ENCODE results near the gene IGFBP6. TPM values are rescaled to one million over a fixed set of nuclear protein-coding genes. Genes with fewer than 3 reads are reported as not detected.

The IGFBP6 gene
- polyA plus RNA-seq, 4 donors: 3.4 to 135 (median 7.1) TPM

DNA sequence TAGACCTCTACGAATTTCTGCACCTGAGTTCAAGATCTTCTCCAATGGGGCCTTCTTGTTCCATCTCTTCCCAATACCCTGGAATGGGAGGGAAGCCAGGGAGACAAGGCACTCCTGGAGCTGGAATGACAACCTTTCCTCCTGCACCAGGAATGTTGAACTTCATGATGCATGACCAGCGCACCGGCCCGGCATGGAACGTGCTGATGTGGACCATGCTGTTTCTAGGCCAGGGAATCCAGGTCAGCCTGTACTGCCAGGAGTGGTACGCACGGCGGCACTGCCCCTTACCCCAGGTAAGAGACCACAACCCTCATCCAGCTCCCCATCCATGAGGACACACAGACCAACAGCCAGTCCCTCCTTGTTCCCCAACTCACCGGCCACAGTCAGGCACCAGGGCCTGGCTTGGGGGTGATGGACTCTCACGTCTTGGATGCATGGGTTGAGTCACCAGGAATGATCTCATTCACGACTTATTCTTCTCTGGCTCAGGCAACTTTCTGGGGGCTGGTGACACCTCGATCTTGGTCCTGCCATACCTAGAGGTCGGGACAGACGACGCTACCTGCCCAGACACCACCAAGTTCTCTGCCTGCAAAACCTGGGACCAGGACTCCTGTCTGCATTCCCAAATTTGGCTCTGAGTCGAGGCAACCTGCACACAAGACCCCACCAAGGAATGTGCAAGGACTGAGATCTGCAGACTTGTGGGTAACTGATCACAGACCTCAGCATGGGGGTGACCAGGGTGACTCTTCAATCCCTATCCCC lies 26.3 kb downstream of the IGFBP6 start:
- H3K4me1 ChIP-seq (ENCODE audit: control insufficient read depth in 3 of 3, insufficient read depth in 2 of 3, low read depth in 1 of 3, low read length in 2 of 3): peaks cover 0 to 10% (median 0%) of the 10 kb centered on the region in 3 donors
- H3K27ac ChIP-seq (ENCODE audit: low read depth in 1 of 3, low read length in 2 of 3): no peak overlapping the region
- DNase-seq (no peak), FAIRE-seq (no peak)
- peaks cover 0 to 1% (median 0%) of the 10 kb centered on the region in 3 donors for H3K27me3 ChIP-seq (ENCODE audit: control insufficient read depth in 3 of 3, insufficient read depth in 3 of 3, low read length in 3 of 3)
- no peaks in the 10 kb centered on the region for H3K9me3 ChIP-seq (ENCODE audit: control insufficient read depth in 2 of 2, insufficient read depth in 1 of 2, low read depth in 1 of 2, low read length in 1 of 2)
- H3K4me3 ChIP-seq (ENCODE audit: low read depth in 1 of 3, low read length in 3 of 3): no peak overlapping the region
- 89 to 93% (median 90%) methylated on average over 16 of the region's 16 CpGs for WGBS, 3 donors
- H3K36me3 ChIP-seq (ENCODE audit: control insufficient read depth in 3 of 3, insufficient read depth in 2 of 3, low read depth in 1 of 3, low read length in 3 of 3): peaks cover 0 to 44% (median 0%) of the 10 kb centered on the region in 3 donors

DNA sequence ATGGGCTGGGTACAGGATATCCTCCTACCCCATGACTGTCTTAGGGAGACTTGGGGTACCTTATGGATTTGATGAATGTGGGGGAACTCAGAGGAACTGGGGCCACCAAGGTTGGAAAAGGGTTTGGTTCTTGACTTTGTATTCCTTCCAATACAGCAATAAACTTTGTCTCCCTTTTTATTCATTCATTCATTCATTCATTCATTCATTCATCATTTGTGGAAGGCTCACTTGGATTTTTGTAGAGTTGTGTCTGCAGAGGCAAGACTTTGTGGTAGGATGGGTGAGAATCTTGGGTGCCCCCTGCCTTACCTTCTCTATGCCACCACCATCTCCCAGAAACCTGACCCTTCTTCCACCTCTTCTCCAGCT lies 26.9 kb downstream of the IGFBP6 start:
- H3K9me3 ChIP-seq (ENCODE audit: control insufficient read depth in 2 of 2, insufficient read depth in 1 of 2, low read depth in 1 of 2, low read length in 1 of 2): no peaks in the 10 kb centered on the region
- H3K4me3 ChIP-seq (ENCODE audit: low read depth in 1 of 3, low read length in 3 of 3): no peak overlapping the region
- peaks cover 0 to 4% (median 0%) of the 10 kb centered on the region in 3 donors for H3K4me1 ChIP-seq (ENCODE audit: control insufficient read depth in 3 of 3, insufficient read depth in 2 of 3, low read depth in 1 of 3, low read length in 2 of 3)
- peaks cover 0 to 39% (median 0%) of the 10 kb centered on the region in 3 donors for H3K36me3 ChIP-seq (ENCODE audit: control insufficient read depth in 3 of 3, insufficient read depth in 2 of 3, low read depth in 1 of 3, low read length in 3 of 3)
- DNase-seq (no peak), FAIRE-seq (no peak)
- peaks cover 0 to 1% (median 0%) of the 10 kb centered on the region in 3 donors for H3K27me3 ChIP-seq (ENCODE audit: control insufficient read depth in 3 of 3, insufficient read depth in 3 of 3, low read length in 3 of 3)
- no peak overlapping the region for H3K27ac ChIP-seq (ENCODE audit: low read depth in 1 of 3, low read length in 2 of 3)

DNA sequence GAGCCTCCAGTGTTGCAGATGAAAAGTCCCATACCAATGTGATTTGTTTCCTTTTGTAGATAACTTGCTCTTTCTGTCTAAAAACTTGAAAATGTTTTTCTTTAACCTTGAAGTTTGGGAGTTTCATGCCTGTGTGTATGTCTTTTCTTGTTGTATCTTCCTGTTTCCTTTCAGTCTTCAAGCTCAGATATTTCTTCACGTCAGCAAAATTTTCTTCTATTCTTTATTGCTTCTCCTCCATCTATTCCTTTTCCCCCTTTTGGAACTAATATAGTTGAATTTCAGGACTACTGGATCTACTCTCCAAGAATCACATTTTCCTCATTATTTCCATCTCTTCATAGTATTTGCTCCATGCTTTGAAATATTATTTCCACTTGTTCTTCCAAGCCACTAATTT lies 29.7 kb downstream of the IGFBP6 start:
- Histone ChIP-seq H3K36me3 (ENCODE audit: control insufficient read depth in 3 of 3, insufficient read depth in 2 of 3, low read depth in 1 of 3, low read length in 3 of 3) (peaks cover 0 to 26% (median 0%) of the 10 kb centered on the region in 3 donors), H3K9me3 (ENCODE audit: control insufficient read depth in 2 of 2, insufficient read depth in 1 of 2, low read depth in 1 of 2, low read length in 1 of 2) (no peaks in the 10 kb centered on the region), H3K27ac (ENCODE audit: low read depth in 1 of 3, low read length in 2 of 3) (no peak overlapping the region), H3K27me3 (ENCODE audit: control insufficient read depth in 3 of 3, insufficient read depth in 3 of 3, low read length in 3 of 3) (peaks cover 0 to 1% (median 0%) of the 10 kb centered on the region in 3 donors), H3K4me1 (ENCODE audit: control insufficient read depth in 3 of 3, insufficient read depth in 2 of 3, low read depth in 1 of 3, low read length in 2 of 3) (no peaks in the 10 kb centered on the region), H3K4me3 (ENCODE audit: low read depth in 1 of 3, low read length in 3 of 3) (no peak overlapping the region)
- WGBS, 3 donors: 77 to 100% (median 88%) methylated on average over 1 of the region's 1 CpG
- DNase-seq (no peak), FAIRE-seq (no peak)

DNA sequence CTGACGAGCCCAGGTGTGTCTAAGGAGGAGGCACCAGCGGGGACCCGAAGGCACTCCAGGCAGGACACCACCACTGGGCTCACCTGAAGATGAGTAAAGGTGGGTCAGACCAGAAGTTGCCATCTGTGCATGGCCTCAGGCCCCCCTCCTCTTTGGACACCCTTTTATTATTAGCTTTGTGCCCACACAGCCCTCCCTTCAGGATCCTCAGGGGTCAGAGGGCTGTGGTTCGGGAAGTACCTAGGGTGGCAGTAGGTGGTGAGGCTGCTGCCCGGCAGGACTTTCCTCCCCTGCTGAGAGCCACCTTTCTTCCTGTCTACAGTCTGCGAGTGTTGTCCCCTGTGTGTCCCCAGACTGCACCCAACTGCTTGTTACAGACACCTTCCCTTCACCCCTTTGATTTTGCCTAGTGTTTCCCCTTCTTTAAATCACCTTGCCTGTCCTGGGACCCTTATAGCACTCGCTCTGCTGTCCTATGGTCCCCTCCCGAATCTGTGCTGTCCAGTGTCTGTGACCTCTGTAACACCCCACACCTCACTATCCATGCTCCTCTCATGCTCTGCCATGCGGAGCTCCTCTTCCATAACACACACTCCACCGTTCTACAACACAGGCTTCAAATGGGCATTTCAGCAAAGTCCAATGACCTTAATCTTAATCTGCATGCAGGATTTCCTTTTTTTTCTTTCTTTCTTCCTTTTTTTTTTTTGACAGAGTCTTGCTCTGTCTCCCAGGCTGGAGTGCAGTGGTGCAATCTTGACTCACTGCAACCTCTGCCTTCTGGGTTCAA lies 31.5 kb downstream of the IGFBP6 start:
- Histone ChIP-seq H3K4me3 (ENCODE audit: low read depth in 1 of 3, low read length in 3 of 3) (no peak overlapping the region), H3K4me1 (ENCODE audit: control insufficient read depth in 3 of 3, insufficient read depth in 2 of 3, low read depth in 1 of 3, low read length in 2 of 3) (no peaks in the 10 kb centered on the region), H3K27ac (ENCODE audit: low read depth in 1 of 3, low read length in 2 of 3) (no peak overlapping the region), H3K27me3 (ENCODE audit: control insufficient read depth in 3 of 3, insufficient read depth in 3 of 3, low read length in 3 of 3) (peaks cover 0 to 1% (median 0%) of the 10 kb centered on the region in 3 donors), H3K36me3 (ENCODE audit: control insufficient read depth in 3 of 3, insufficient read depth in 2 of 3, low read depth in 1 of 3, low read length in 3 of 3) (peaks cover 0 to 14% (median 0%) of the 10 kb centered on the region in 3 donors), H3K9me3 (ENCODE audit: control insufficient read depth in 2 of 2, insufficient read depth in 1 of 2, low read depth in 1 of 2, low read length in 1 of 2) (no peaks in the 10 kb centered on the region)
- FAIRE-seq (no peak), DNase-seq (no peak)
- WGBS, 3 donors: 81 to 89% (median 83%) methylated on average over 10 of the region's 10 CpGs

DNA sequence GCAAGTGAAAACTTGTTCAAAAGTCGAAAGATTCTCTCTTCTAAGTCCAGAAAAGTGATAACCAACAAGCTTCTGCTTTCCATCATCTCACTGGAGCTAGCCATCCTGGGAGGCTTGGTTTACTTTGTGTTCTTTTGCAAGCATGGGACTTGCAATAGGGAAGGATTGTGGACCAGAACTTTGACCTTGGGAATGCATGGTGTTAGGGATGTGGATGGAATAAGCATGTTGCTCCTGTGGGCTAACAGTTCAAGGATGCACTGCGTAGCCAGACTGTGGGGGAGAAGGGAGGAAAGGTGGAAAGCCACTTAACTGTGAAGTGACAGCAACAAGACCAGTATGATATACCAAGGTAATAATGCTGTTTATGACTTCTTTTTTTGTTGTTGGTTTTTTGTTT lies 34.4 kb downstream of the IGFBP6 start:
- Histone ChIP-seq H3K9me3 (ENCODE audit: control insufficient read depth in 2 of 2, insufficient read depth in 1 of 2, low read depth in 1 of 2, low read length in 1 of 2) (peaks cover 0 to 7% of the 10 kb centered on the region in 2 donors), H3K4me1 (ENCODE audit: control insufficient read depth in 3 of 3, insufficient read depth in 2 of 3, low read depth in 1 of 3, low read length in 2 of 3) (no peaks in the 10 kb centered on the region), H3K36me3 (ENCODE audit: control insufficient read depth in 3 of 3, insufficient read depth in 2 of 3, low read depth in 1 of 3, low read length in 3 of 3) (peaks cover 0 to 9% (median 0%) of the 10 kb centered on the region in 3 donors), H3K27me3 (ENCODE audit: control insufficient read depth in 3 of 3, insufficient read depth in 3 of 3, low read length in 3 of 3) (peaks cover 0 to 1% (median 0%) of the 10 kb centered on the region in 3 donors), H3K27ac (ENCODE audit: low read depth in 1 of 3, low read length in 2 of 3) (no peak overlapping the region), H3K4me3 (ENCODE audit: low read depth in 1 of 3, low read length in 3 of 3) (no peak overlapping the region)
- 90 to 94% (median 91%) methylated on average over 2 of the region's 2 CpGs for WGBS, 3 donors
- DNase-seq: no peak
- FAIRE-seq: no peak

DNA sequence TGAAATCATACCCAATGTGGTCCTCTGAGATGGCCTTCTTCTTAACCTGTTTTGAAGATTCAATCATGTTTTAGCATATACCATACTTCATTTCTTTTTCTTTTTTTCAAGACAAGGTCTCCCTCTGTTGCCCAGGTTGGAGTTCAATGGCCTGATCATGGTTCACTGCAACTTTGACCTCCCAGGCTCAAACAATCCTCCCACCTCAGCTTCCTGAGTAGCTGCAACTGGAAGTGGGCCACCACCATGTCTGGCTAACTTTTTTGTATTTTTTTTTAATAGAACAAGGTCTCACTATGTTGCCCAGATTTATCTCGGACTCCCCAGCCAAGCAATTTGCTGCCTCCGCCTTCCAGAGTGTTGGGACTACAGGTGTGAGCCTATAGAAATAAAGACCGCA lies 36.3 kb downstream of the IGFBP6 start:
- H3K4me1 ChIP-seq (ENCODE audit: control insufficient read depth in 3 of 3, insufficient read depth in 2 of 3, low read depth in 1 of 3, low read length in 2 of 3): no peaks in the 10 kb centered on the region
- FAIRE-seq: no peak
- WGBS, 3 donors: 90 to 94% (median 90%) methylated on average over 3 of the region's 3 CpGs

DNA sequence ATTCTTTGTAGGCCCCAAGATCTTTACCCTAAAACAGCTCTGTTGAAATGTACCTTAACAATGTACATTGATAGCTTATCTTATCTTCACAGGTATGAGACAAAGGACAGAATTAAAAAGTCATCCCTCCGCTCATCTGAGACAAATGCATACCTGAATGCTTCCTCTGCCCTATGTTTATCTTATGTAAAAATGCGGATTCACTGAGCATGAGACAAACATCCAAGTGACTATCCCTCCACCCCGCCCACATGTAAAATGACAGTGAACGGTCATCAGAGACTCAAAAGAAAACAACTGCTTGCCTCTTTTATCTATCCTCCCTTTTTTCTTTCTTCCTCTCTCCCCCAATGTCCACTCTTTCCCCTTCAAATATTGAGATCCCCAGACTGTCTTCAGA lies 45.9 kb downstream of the IGFBP6 start:
- no peaks in the 10 kb centered on the region for H3K27me3 ChIP-seq (ENCODE audit: control insufficient read depth in 3 of 3, insufficient read depth in 3 of 3, low read length in 3 of 3)
- no peak overlapping the region for H3K27ac ChIP-seq (ENCODE audit: low read depth in 1 of 3, low read length in 2 of 3)
- peaks cover 0 to 10% of the 10 kb centered on the region in 2 donors for H3K9me3 ChIP-seq (ENCODE audit: control insufficient read depth in 2 of 2, insufficient read depth in 1 of 2, low read depth in 1 of 2, low read length in 1 of 2)
- DNase-seq (no peak), FAIRE-seq (no peak)
- H3K4me1 ChIP-seq (ENCODE audit: control insufficient read depth in 3 of 3, insufficient read depth in 2 of 3, low read depth in 1 of 3, low read length in 2 of 3): peaks cover 0 to 5% (median 0%) of the 10 kb centered on the region in 3 donors
- no peaks in the 10 kb centered on the region for H3K36me3 ChIP-seq (ENCODE audit: control insufficient read depth in 3 of 3, insufficient read depth in 2 of 3, low read depth in 1 of 3, low read length in 3 of 3)
- WGBS, 3 donors: 63 to 77% (median 75%) methylated on average over 4 of the region's 4 CpGs
- no peak overlapping the region for H3K4me3 ChIP-seq (ENCODE audit: low read depth in 1 of 3, low read length in 3 of 3)

More for the DNA sequence above, 36.3 kb downstream of the IGFBP6 start:
- Histone ChIP-seq H3K4me3 (ENCODE audit: low read depth in 1 of 3, low read length in 3 of 3) (no peak overlapping the region), H3K36me3 (ENCODE audit: control insufficient read depth in 3 of 3, insufficient read depth in 2 of 3, low read depth in 1 of 3, low read length in 3 of 3) (peaks cover 0 to 4% (median 0%) of the 10 kb centered on the region in 3 donors), H3K27me3 (ENCODE audit: control insufficient read depth in 3 of 3, insufficient read depth in 3 of 3, low read length in 3 of 3) (no peaks in the 10 kb centered on the region), H3K27ac (ENCODE audit: low read depth in 1 of 3, low read length in 2 of 3) (no peak overlapping the region), H3K9me3 (ENCODE audit: control insufficient read depth in 2 of 2, insufficient read depth in 1 of 2, low read depth in 1 of 2, low read length in 1 of 2) (peaks cover 0 to 10% of the 10 kb centered on the region in 2 donors)
- no peak for DNase-seq

DNA sequence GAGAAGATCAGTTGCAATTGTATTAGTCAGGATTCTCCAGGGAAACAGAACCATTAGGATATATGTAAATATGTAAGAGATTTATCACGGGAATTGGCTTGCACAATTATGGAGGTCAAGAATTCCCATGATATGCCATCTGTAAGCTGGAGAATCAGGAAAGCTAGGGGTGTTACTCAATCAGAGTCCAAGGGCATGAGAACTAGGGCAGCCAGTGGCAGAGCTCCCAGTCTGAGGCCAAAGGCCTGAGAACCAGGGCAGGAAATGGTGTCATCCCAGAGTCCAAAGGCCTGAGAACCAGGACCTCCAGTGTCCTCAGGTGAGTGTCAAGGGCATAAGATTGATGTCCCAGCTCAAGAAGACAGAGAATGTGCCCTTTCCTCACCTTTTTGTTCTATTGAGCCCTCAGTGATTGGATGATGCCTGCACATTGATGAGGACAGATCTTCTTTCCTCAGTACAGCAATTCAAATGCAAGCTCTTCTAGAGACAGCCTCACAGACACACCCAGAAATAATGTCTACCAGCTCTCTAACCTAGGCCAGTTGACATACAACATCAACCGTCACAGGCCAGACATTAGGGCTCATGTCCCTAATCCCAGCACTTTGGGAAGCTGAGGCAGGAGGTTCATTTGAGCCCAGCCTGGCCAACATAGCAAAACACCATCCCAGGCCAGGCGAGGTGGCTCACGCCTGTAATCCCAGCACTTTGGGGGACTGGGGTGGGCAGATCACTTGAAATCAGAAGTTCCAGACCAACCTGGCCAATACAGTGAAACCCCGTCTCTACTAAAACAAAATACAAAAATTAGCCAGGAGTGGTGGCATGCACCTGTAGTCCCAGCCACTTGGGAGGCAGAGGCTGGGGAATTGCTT lies 48.2 kb downstream of the IGFBP6 start:
- Histone ChIP-seq H3K36me3 (ENCODE audit: control insufficient read depth in 3 of 3, insufficient read depth in 2 of 3, low read depth in 1 of 3, low read length in 3 of 3) (no peaks in the 10 kb centered on the region), H3K27me3 (ENCODE audit: control insufficient read depth in 3 of 3, insufficient read depth in 3 of 3, low read length in 3 of 3) (no peaks in the 10 kb centered on the region), H3K4me1 (ENCODE audit: control insufficient read depth in 3 of 3, insufficient read depth in 2 of 3, low read depth in 1 of 3, low read length in 2 of 3) (peaks cover 0 to 5% (median 0%) of the 10 kb centered on the region in 3 donors), H3K4me3 (ENCODE audit: low read depth in 1 of 3, low read length in 3 of 3) (no peak overlapping the region), H3K27ac (ENCODE audit: low read depth in 1 of 3, low read length in 2 of 3) (peak overlapping the region in 1 of 3 donors; percentile 39), H3K9me3 (ENCODE audit: control insufficient read depth in 2 of 2, insufficient read depth in 1 of 2, low read depth in 1 of 2, low read length in 1 of 2) (no peaks in the 10 kb centered on the region)
- 79 to 87% (median 80%) methylated on average over 5 of the region's 5 CpGs for WGBS, 3 donors
- DNase-seq (peak; percentile 76 to 87), FAIRE-seq (no peak)
